HG03103 (cell line): ENCODE data around the gene SNX6.
"Not testable (repeated sequence)": the region's sequence is repeated elsewhere in the genome, so short reads cannot be mapped to it uniquely, and the experiment has no call there.

ENCODE experiments used
- ATAC-seq: cut with Tn5 transposase; IDR thresholded peaks from one replicate; pipeline ENCODE4 v1.9.1; 2021; ENCODE audit warnings: low read depth; ENCODE audit not compliant: unreplicated experiment

Gene SNX6

DNA sequence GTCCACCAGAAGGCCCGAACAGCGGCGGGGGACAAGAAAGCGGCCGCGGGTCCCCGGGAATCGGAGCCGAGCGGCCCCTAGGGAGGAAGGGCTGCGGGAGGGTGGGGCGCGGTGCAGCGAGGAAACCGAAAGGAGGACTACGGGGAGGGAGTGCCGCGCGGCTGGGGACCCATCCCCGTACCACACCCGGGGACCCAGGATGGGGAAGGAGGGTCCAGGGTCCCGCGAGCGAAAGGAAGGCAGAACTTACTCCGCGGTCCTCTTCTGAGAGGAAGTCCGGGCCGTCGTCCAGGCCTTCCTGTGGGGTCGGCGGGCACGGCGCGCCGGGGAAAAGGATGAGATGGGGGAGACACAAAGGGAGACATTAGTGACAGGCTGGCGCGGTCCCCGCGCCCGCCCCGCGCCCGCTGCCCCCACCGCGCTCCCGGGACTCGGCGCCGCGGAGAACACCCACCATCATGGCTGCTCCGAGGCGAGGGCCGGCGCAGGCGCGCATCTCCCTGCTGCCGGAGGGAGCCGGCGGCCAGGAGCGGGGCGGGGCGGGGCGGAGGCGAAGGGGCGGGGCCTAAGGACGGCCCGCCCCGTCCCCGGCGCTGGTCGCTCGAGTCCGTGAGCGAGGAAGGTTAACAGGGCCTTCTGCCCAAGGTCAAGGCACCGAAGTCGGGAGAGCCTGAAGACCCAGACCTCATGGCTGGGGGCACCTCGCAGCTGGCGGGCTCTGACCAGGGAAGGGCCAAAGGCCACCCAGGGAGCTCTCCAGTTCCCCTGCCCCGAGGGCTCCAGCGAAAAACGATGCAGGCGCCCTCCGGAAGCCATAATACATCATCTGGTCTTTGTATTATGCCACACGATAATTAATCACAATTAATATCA lies at the start of gene SNX6:
Gene SNX6 (minus strand): TSS at position 492 of the 873 bp plus-strand sequence. CDS start 32 bp downstream, at position 460.
- ATAC-seq: peak; percentile 92

DNA sequence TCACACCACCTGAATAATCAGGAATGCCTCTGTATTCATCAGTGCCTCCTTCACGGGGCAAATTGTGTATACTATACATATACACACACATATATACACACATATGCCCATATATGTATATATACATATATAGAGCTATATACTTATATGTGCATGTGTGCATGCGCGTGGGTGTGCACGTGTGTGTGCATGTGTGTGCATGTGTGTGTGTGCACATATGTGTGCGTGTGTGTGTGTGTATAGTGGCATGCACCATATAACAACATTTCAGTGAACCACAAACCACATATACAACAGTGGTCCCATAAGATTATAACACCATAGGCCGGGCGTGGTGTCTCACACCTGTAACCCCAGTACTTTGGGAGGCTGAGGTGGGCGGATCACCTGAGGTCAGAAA lies 48.8 kb upstream of the SNX6 start:
- ATAC-seq: no peak

DNA sequence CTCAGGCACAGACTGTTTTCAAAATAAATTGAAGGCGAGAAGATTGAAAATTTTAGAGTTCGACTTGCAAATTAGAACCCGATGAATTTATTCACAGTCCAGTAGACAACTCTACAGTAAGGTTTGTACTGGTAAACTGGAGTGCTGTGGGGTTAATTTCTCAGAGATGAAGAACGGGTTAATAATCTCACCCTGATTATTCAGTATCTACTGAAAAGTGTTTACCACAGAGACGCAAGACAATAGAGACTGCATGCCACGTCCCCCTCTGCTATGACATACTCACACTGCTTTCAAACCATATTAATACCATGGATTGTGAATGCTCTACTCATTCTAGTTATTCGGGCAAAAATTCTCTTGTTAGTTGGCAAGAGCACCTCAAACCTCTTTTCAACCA lies 48.4 kb upstream of the SNX6 start:
- no peak for ATAC-seq

DNA sequence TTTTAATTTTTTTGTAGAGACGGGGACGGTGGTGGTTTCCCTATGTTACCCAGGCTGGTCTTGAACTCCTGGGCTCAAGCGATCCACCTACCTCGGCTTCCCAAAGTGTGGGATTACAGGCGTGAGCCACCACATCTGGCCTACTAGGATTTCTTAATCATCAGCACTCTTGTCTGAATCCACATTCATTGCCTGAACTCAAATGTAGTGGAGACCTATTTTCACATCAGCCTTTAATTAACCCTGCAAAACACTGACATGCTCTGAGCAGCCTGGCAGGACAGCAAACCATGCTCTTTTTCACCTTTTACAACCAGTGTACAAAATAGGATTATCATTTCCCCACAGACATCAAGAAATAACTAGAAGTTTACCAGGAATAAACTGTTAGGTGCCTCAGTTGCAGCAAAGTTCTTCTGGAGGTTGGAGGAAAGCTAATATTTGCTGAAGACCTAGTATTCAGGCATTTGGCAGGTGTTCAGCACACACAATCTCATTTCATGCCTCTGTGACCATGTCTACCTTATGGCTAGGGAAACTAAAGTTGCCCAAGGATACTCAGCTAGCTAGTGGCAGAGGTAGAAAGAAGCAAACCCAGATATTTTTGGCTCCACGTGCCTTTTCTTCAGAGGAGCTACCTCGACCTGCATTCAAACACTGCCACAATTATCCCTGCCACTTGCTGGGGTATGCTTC lies 46.7 kb upstream of the SNX6 start:
- no peak for ATAC-seq

DNA sequence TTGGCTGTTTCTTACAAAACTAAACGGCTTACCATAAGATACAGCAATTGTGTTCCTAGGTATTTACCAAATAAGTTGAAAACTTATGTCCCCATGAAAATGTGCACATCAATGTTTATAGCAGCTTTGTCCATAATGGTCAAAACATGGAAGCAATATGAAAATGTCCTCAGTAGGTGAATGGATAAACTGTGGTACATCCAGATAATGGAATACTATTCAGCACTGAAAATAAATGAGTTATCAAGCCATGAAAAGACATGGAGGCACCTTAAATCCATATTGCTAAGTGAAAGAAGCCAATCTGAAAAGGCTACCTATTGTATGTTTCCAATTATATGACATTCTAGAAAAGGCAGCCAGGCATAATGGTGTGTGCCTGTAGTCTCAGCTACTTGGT lies 43.8 kb upstream of the SNX6 start:
- no peak for ATAC-seq

DNA sequence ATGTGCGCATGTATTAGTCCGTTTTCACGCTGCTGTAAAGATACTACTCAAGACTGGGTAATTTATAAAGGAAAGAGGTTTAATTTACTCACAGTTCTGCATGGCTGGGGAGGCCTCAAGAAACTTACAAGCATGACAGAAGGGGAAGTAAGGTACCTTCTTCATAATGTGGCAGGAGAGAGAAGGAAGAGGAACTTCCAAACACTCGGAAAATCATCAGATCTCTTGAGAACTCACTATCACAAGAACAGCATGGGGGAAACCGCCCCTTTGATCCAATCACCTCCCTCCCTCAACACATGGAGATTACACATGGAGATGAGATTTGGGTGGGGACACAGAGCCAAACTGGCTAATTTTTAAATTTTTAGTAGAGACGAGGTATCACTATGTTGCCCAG lies 41.8 kb upstream of the SNX6 start:
- no peak for ATAC-seq

DNA sequence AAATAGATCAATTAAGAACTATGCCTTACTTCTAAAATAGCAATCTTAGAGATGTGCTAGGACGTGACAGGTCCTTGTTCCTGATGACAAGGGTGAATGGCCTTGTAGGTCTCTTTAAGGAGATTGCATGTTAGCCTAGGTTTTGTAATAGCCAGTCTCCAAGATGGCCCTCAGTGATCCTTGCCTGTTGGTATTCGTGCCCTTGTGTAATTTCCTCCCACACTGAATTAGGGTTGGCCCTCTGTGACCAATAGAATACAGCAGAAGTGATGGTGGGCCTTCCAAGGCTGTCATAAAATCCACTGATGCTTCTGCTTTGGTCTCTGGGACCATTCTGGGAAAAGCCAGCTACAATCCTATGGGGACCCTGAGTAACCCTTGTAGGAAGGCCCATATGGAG lies 38.2 kb upstream of the SNX6 start:
- ATAC-seq: no peak

DNA sequence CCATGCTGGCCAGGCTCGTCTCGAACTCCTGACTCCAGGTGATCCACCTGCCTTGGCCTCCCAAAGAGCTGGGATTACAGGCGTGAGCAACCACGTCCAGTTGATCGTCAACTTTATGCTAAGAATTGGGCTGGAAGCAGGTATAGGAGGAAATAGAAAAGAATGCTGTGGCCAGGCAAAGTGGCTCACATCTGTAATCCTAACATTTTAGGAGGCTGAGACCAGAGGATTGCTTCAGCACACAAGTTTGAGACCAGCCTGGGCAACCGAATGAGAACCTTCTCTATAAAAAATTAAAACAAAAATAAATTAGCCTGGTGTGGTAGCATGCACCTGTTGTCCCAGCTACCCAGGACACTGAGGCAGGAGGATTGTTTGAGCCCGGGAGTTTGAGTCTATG lies 37.1 kb upstream of the SNX6 start:
- ATAC-seq: no peak

DNA sequence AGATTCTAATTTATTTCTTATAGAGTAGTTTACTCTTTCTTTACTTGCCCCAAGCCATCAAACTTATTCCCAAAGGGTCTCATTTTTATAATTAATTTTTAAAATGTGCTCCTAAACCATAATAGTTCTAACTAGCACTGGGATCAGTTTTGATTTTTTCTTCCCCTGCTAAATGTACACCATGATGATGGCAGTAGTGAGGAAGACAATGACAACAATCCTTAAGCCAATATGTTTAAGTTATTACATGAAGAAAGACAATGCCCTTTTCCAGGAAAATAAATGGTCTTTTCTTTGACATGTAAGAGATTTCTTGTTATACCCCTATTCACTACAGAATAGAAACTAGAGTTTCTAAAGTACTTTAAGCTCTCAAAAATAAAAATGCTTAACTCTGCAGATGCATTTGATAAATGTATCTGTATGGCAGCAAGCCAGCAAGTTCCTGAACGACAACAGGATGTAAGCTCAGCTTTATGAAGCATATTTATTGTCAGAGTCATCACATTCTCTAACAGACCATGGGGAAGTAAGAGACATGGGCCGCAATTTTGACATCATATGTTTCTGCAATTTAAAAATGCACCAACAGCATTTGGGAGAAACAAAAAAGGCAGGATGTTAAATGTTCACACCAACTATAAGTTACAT lies 36.0 kb upstream of the SNX6 start:
- ATAC-seq: no peak

DNA sequence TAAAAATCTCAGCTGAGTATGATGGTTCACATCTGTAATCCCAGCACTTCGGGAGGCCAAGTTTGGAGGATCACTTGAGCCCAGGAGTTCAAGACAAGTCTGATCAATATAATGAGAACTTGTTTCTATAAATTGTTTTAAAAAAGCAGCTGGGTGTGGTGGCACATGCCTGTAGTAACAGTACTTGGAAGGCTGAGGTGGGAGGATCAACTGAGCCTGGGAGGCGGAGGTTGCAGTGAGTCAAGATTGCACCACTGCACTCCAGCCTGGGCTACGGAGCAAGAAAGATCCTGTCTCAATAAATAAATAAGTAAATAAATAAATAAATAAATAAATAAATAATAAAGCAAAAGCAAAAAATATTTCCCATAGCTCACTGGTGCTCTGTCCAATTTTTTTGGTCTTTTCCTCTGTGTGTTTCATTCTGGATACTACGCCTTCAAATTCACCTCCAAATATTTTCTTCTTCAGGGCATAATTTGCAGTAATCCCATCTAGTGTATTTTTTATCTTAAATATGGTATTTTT lies 32.7 kb upstream of the SNX6 start:
- no peak for ATAC-seq

DNA sequence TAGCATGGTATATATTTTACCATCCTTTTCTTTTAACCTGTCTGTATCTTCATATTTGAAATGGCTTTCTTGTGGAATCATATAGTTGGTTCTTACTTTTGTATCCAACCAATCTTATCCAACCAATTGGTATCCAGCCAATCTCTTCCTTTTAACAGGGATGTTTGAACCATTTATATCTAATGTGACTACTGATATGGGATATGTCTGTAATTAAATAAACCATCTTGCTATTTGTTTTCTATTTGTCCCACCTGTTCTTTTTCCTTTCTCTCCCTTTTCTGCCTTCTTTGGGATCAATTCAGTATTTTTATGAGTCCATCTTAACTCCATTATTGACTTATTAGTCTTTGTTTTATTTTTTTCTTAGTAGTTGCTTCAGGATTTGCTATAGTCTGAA lies 30.8 kb upstream of the SNX6 start:
- no peak for ATAC-seq

DNA sequence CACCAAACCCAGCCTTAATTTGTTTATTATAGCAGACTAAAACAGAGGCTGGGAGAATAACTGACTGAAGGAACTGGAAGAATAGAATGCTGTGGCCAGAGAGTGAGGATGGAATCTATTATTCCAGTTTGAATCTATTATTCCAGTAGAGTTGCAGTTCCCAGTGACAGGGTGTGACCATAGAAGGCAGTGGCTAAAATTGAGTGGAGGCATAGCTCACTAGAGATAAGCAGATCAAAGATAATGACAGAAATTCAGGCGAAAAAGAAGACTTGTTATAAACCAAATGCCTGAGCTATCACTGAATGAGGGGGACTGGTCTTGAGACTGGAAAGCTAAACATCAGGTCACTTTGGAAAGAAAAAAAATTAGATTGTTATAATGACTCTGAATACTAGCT lies 26.0 kb upstream of the SNX6 start:
- ATAC-seq: no peak

DNA sequence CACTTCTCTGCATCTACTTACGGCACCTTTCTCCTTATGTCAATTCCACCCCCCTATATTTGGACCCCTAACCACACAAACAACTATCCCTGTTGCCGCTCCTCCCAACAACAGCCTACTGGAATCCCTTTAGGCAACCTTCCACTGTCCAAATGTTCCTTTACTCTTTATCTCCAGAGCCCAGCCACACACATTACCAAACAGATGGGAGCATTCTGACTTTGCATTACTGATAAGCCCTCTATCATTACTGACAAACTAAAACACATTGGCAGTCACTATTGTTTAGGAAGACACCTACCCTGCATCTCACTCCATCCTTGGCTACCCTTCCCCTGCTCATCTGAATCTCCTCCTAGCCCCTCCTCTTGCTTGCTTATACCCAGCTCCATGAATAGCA lies 23.1 kb upstream of the SNX6 start:
- not testable (repeated sequence) for ATAC-seq

DNA sequence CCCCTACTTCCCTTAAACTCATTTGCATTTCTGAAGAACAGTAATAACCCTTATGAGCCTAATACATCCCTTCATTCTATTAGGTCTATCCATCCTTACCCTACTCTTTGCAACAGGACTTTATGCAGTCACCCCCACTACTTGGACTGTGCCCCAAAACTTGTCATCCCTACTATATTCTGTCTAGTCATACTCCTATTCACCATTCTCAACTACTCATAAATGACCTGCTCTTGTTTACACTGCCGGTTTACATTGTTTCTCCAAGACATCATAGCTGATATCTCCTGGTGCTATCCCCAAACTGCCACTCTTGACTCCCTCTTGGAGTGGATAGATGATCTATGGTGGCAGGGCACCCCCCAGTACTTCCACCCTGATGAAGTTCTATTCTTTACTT lies 22.4 kb upstream of the SNX6 start:
- not testable (repeated sequence) for ATAC-seq

DNA sequence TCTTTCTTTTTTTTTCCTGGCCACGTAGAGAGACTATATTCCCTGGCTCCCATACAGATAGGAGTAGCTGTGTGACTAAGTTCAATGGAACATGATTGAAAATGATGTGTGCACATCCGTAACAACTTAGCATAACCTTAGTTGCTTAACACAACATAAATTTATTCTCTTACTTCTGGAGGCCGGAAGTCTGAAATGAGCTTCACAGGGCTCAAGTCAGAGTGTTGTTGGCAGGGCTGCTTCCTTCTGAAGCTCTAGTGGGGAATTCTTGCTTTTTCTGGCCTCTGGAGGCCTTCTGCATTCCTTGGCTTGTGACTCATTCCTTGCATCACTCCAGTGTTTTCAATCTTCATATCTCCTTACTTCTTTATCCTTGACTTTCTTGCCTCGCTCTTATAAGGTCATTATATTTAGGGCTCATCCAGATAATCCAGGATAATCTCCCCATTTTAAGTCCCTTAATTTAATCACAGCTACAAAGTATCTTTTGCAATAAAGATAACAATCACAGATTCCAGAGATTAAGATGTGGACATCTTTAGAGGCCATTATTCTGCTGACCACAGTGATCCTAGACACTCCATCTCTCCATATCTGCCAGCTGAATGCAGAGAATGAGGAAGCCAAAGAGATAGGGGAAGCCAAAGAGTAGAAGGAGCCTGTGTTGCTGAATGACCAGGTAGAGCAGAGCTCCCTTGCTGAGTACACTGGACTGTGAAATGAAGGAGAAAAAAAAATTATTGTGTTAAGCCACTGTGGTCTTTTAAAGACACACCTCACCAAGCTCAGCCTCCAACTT lies 21.0 kb upstream of the SNX6 start:
- no peak for ATAC-seq

DNA sequence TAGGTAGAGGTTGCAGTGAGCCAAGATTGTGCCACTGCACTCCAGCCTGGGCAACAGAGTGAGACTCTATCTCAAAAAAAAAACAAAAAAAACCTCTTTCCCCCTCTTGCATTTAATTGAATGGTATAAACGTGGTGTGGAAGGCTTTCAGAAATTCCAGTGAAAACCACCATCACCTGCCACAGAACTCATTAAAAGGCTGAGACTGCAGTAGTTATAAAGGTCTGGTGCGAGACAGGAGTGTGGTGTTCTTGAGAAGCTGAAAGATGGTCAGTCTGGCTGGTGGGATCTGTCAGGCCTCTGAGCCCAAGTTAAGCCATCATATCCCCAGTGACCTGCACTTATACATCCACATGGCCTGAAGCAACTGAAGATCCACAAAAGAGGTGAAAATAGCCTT lies 20.1 kb upstream of the SNX6 start:
- ATAC-seq: not testable (repeated sequence)

DNA sequence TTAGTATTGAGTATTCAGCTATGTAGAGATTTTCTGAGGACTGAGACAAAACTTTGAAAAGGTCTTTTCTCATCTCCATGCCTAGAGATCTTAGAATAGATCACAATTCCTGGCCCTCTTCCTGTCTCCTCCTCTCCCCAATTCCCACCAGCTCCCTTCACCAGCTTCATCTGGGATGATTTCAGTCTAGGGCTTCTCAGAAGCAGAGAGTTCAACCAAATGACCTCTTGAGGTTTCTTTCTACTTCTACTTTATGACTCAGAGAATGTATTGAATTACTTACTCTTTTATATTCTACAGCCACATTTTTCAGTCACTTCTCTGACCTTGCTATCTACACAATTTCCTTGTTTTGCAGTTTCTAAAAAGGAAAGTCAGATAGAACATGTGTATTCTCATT lies 19.4 kb upstream of the SNX6 start:
- ATAC-seq: no peak

DNA sequence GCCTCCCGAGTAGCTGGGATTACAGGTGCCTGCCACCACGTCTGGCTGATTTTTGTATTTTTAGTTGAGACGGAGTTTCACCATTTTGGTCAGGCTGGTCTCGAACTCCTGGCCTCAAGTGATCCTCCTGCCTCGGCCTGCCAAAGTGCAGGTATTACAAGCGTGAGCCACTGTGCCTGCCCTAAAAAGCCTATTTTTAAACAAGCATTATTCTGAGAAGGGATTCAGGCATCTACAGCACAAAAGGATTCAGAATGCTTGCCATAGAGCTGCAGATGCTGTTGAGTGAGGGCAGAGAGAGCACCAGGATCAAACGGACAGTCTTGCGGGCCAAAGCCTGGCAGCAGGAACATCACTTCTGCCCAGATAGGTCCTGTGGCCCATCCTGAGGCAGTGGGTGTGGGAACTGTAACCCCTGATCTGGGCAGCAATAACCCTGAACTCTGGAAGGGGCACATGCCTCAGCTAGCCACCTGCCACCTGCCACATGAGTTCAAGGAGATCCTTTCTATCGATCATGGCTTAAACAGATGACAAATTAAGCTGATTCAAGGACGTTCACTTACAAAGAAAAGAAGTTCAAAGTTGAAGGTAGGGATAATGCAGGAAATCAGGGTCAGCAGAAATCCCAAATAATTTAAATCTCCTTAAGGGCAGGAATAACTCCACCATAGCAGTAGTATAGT lies 16.8 kb upstream of the SNX6 start:
- ATAC-seq: no peak

DNA sequence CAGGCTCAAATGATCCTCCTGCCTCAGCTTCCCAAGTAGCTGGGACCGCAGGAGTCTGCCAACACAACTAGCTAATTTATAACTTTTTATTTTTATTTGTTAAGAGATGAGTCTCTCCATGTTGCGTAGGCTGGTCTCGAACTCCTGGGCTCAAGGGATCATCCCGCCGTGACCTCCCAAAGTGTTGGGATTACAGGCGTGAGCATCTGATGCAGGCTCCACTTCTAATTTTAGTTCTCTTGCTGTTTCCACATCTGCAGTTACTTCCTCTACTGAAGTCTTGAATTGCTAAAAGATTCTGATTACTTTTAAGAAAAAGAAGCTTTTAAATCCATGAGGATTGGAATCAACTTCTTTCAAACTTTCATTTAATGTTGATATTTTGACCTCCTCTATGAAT lies 13.4 kb upstream of the SNX6 start:
- no peak for ATAC-seq

DNA sequence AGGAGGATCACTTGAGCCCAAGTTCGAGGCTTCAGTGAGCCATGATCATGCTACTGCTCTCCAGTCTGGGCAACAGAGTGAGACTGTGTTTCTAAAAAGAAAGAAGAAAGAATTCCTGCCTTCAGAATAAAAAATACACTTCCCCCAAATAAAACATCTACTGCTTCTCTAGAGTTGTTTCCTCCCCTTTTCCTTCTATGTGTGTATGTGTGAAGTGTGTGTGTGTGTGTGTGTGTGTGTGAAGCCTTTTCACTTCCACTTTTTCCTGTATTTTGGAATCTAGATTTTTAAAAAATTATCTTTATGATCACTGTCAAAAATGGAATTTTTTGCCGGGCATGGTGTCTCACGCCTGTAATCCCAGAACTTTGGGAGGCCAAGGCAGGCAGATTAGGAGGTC lies 12.6 kb upstream of the SNX6 start:
- no peak for ATAC-seq
